GM10266 (cell line): ENCODE data around the gene GAL3ST2.

Source experiments
- DNase-seq: peaks from one replicate; pipeline ENCODE4 v3.0.0; 2012; ENCODE audit errors: extremely low spot score
- CTCF ChIP-seq: IDR thresholded peaks from 2 replicates; pipeline ENCODE4 v1.5.1; 2012; ENCODE audit warnings: mild to moderate bottlenecking, low read depth; ENCODE audit not compliant: control insufficient read depth, insufficient read depth; ENCODE audit errors: missing control alignments

The GAL3ST2 gene

GRCh38 chr2:241760301-241760771 is 16.3 kb upstream of the GAL3ST2 start:
- TF ChIP-seq CTCF = no peak
- DNase-seq = no peak

GRCh38 chr2:241762321-241762932 is 14.2 kb upstream of the GAL3ST2 start:
- TF ChIP-seq CTCF = no peak
- no peak for DNase-seq

GRCh38 chr2:241762933-241763369 is 13.7 kb upstream of the GAL3ST2 start:
- no peak for TF ChIP-seq CTCF
- DNase-seq = no peak

- no peak for TF ChIP-seq CTCF
- no peak for DNase-seq
Measured at GRCh38 chr2:241763551-241764274, 12.9 kb upstream of the GAL3ST2 start.

GRCh38 chr2:241764275-241765241 is 12.1 kb upstream of the GAL3ST2 start:
- DNase-seq = no peak
- no peak for TF ChIP-seq CTCF

GRCh38 chr2:241767464-241768250 is 9.0 kb upstream of the GAL3ST2 start:
- no peak for DNase-seq
- TF ChIP-seq CTCF = no peak
